ENCODE measurements around the gene SIGLECL1.

DNA sequence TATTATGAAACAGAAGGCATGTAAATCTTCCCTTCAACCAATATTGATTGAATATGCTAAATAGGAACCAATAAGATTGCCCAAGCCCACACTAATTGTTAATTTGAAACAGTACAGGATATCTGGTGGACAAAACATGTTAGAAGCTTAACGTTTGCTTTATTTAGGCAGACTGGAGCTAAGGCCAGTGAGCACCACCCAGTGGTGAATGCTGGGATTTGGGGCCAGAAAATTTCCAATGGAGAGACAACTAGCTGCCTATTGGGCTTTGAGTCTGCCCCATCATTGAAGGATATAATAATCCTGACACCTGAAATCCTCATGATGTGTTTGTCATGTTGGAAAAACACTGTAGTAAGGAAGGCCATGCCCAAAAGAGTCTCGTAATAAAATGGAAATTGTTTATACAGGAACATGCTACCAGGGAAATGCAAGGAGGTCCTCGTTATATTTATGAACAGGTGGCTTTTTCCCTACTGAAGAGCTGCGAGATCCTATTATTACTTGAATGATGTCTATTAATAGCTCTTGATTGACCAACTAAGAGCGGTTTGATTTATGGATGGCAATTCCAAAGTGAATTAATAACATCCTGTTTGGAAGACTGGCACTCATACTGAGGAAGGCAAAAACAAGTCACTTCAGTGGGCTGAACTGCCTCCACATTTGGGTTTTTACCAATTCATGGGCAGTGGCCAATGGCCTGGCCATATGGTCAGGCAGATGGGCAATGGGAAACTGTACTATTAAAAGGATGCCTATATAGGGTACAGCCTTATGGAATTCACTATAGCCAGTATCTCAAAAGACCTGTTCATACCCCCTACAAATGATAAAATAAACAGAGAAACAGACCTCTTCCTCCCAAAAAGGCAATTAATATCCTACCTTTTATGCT lies 8.7 kb downstream of the SIGLECL1 start:
- TF ChIP-seq, protein P1, sequence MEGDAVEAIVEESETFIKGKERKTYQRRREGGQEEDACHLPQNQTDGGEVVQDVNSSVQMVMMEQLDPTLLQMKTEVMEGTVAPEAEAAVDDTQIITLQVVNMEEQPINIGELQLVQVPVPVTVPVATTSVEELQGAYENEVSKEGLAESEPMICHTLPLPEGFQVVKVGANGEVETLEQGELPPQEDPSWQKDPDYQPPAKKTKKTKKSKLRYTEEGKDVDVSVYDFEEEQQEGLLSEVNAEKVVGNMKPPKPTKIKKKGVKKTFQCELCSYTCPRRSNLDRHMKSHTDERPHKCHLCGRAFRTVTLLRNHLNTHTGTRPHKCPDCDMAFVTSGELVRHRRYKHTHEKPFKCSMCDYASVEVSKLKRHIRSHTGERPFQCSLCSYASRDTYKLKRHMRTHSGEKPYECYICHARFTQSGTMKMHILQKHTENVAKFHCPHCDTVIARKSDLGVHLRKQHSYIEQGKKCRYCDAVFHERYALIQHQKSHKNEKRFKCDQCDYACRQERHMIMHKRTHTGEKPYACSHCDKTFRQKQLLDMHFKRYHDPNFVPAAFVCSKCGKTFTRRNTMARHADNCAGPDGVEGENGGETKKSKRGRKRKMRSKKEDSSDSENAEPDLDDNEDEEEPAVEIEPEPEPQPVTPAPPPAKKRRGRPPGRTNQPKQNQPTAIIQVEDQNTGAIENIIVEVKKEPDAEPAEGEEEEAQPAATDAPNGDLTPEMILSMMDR (conservative IDR thresholded peaks at IDR 0.05) = peak; percentile 96
- no peak for TF ChIP-seq ZFX (IDR thresholded peaks at IDR 0.05)

All from C4-2B (cell line).